HCT116 (cell line): ENCODE data around the gene RNASEH2C. TPM values are rescaled to one million over a fixed set of nuclear protein-coding genes. Genes with fewer than 3 reads are reported as not detected.

Experiments
- ATAC-seq: fragments of 200-7000 bp; cut with Tn5 transposase; 2 replicates; pipeline ENCODE4 v1.9.1; 2020; ENCODE audit warnings: mild to moderate bottlenecking, moderate library complexity
- BruUV-seq: library from RNA; stranded (reverse); fragments of 400-500 nt; replicated peaks from 2 replicates; lab custom pipeline; 2021; lab: Mats Ljungman, UMichigan
- CTCF ChIA-PET: fragments of 300-600 bp; sonication (Branson Sonifier 250); formaldehyde crosslinking; loops from one replicate; lab custom pipeline; 2021; ENCODE audit warnings: antibody characterized with exemption; lab: Charles Lee
- POLR2A ChIA-PET: fragments of 300-600, 350-600 bp; sonication (Branson Sonifier 250); formaldehyde crosslinking; loops from one replicate; lab custom pipeline; 2021; ENCODE audit warnings: antibody characterized with exemption; lab: Charles Lee
- RAD21 ChIA-PET, 2 experiments: fragments of 300-600 bp; sonication (Branson Sonifier 250); formaldehyde crosslinking; loops; one replicate each; lab custom pipeline; 2023; ENCODE audit warnings: low total read pairs in 2 of 2; ENCODE audit not compliant: uncharacterized antibody in 2 of 2, unreplicated experiment in 2 of 2, low non-redundant PET in 1 of 2; lab: Charles Lee
- DNase-seq: peaks from one replicate; pipeline ENCODE4 v3.0.0-alpha.2; 2010; ENCODE audit warnings: low read depth, low spot score
- H2AFZ ChIP-seq: fragments of 200-600 bp; shearing (Covaris generic), sonication (generic); 2 replicates; pipeline ENCODE4 v1.6.1; 2017; ENCODE audit warnings: low read depth, mixed run types, mixed read lengths, antibody characterized with exemption, low read length; ENCODE audit not compliant: poor library complexity, severe bottlenecking
- H3K27ac ChIP-seq: 2 replicates; pipeline ENCODE4 v1.5.1; 2012; ENCODE audit warnings: low read depth, low read length
- H3K27me3 ChIP-seq: fragments of 200-600 bp; sonication (generic); 2 replicates; pipeline ENCODE4 v1.6.1; 2016; ENCODE audit warnings: mixed run types, low read length, mixed read lengths; ENCODE audit not compliant: insufficient read depth
- H3K36me3 ChIP-seq, 2 experiments: fragments of 200-500 bp in 1 of 2; fragments of 200-600 bp in 1 of 2; sonication (Bioruptor generic) in 1 of 2; sonication (generic) in 1 of 2; 2 replicates each; pipeline versions ENCODE4 v1.5.1 to v1.6.1; 2014 to 2016; ENCODE audit warnings: low read length in 2 of 2, inconsistent platforms in 1 of 2, mixed read lengths in 1 of 2, mixed run types in 1 of 2; ENCODE audit not compliant: insufficient read depth in 2 of 2, control insufficient read depth in 1 of 2
- H3K4me1 ChIP-seq, 2 experiments: fragments of 200-600 bp in 1 of 2; sonication (generic) in 1 of 2; 2 replicates each; pipeline versions ENCODE4 v1.5.1 to v1.6.1; 2012 to 2017; ENCODE audit warnings: low read length in 2 of 2, inconsistent platforms in 1 of 2, mild to moderate bottlenecking in 1 of 2, mixed read lengths in 1 of 2, mixed run types in 1 of 2, moderate library complexity in 1 of 2; ENCODE audit not compliant: insufficient read depth in 2 of 2, control insufficient read depth in 1 of 2
- H3K4me2 ChIP-seq: fragments of 200-600 bp; sonication (generic); 2 replicates; pipeline ENCODE4 v1.6.1; 2017; ENCODE audit warnings: mixed run types, low read length, mixed read lengths
- H3K4me3 ChIP-seq, 2 experiments: fragments of 200-600 bp in 1 of 2; sonication (generic) in 1 of 2; replicated peaks in 1 of 2; 2 replicates each; pipeline ENCODE4 v1.5.1; 2011 to 2016; ENCODE audit warnings: low read length in 2 of 2, control low read depth in 1 of 2, low read depth in 1 of 2, mild to moderate bottlenecking in 1 of 2, mixed read lengths in 1 of 2, mixed run types in 1 of 2
- H3K79me2 ChIP-seq: fragments of 200-600 bp; sonication (generic); 2 replicates; pipeline ENCODE4 v1.6.1; 2017; ENCODE audit warnings: mild to moderate bottlenecking, mixed run types, low read length, moderate library complexity, mixed read lengths; ENCODE audit not compliant: insufficient read depth
- H3K9ac ChIP-seq: fragments of 200-600 bp; sonication (generic); 2 replicates; pipeline ENCODE4 v1.6.1; 2016; ENCODE audit warnings: low read length, mixed read lengths
- H3K9me2 ChIP-seq: fragments of 200-600 bp; sonication (generic), shearing (Covaris generic); 2 replicates; pipeline ENCODE4 v1.6.1; 2017; ENCODE audit warnings: mixed run types, mild to moderate bottlenecking, moderate library complexity; ENCODE audit not compliant: insufficient read depth
- H3K9me3 ChIP-seq, 2 experiments: fragments of 200-500 bp in 1 of 2; fragments of 200-600 bp in 1 of 2; sonication (Bioruptor generic) in 1 of 2; sonication (generic) in 1 of 2; 2 replicates each; pipeline ENCODE4 v1.6.1; 2014 to 2017; ENCODE audit warnings: low read length in 2 of 2, mixed read lengths in 2 of 2, inconsistent platforms in 1 of 2, low read depth in 1 of 2, mild to moderate bottlenecking in 1 of 2, mixed run types in 1 of 2, moderate library complexity in 1 of 2; ENCODE audit not compliant: control insufficient read depth in 1 of 2, insufficient read depth in 1 of 2
- H4K20me1 ChIP-seq: fragments of 200-600 bp; sonication (generic), shearing (Covaris generic); 2 replicates; pipeline ENCODE4 v1.6.1; 2017; ENCODE audit warnings: mixed run types, mild to moderate bottlenecking, moderate library complexity; ENCODE audit not compliant: insufficient read depth
- REST ChIP-seq: IDR thresholded peaks from 2 replicates; pipeline ENCODE4 v1.6.1; 2012; ENCODE audit warnings: low read depth
- SRF ChIP-seq: IDR thresholded peaks from 2 replicates; pipeline ENCODE4 v1.6.1; 2012; ENCODE audit warnings: low read depth
- TCF7L2 ChIP-seq: IDR thresholded peaks from 2 replicates; pipeline ENCODE4 v1.7.0; 2011; ENCODE audit warnings: borderline replicate concordance, inconsistent platforms; ENCODE audit not compliant: insufficient read depth, insufficient read length; ENCODE audit errors: extremely low read depth
- ZBTB33 ChIP-seq: IDR thresholded peaks from 2 replicates; pipeline ENCODE4 v1.6.1; 2011; ENCODE audit warnings: mild to moderate bottlenecking, low read length, moderate library complexity; ENCODE audit not compliant: insufficient replicate concordance; ENCODE audit errors: extremely low read depth
- ZFX ChIP-seq: fragments of 450-650 bp; IDR thresholded peaks from 2 replicates; pipeline ENCODE4 v1.6.1; 2017
- intact Hi-C: fragments of 100-400 bp; cut with micrococcal nuclease; formaldehyde crosslinking; loops from 2 replicates; pipeline ENCODE4 v1.10.0; 2022
- total RNA-seq: library from RNA; stranded (reverse); gene quantifications from one replicate; pipeline ENCODE4 v1.2.1, GENCODE V29; 2021; ENCODE audit not compliant: unreplicated experiment

RNASEH2C gene
- total RNA-seq, 1 experiment from 2014 or later = 28.5 TPM

GRCh38 chr11:65699306-65699705 is 21.3 kb downstream of the RNASEH2C start:
- Histone ChIP-seq H2AFZ (no peak overlapping the region), H3K36me3 (no peaks in the 10 kb centered on the region), H3K79me2 (no peaks in the 10 kb centered on the region), H3K27ac (no peak overlapping the region), H3K4me3 (no peak overlapping the region), H3K9me2 (no peaks in the 10 kb centered on the region), H3K4me1 (peaks cover 11% of the 10 kb centered on the region in 2 experiments; a peak in 3 of 4 replicates), H3K4me2 (no peak overlapping the region), H3K9ac (no peak overlapping the region), H3K9me3 (no peaks in the 10 kb centered on the region), H3K27me3 (no peaks in the 10 kb centered on the region), H4K20me1 (no peaks in the 10 kb centered on the region)
- CTCF ChIA-PET = no interaction called here
- POLR2A ChIA-PET = no interaction called here
- DNase-seq (no peak), ATAC-seq (no peak)
- TF ChIP-seq ZFX = no peak
- no peak for TF ChIP-seq ZBTB33
- no peak for TF ChIP-seq REST
- TF ChIP-seq SRF = no peak
- no peak for TF ChIP-seq TCF7L2
- no TSS peak for BruUV-seq
- RAD21 ChIA-PET = no interaction called here
- intact Hi-C loops = no loop called here
